Keratinocyte (primary cell): Measurements from ENCODE around the gene PLA2R1.

Source experiments
- CTCF ChIP-seq, 3 experiments: IDR thresholded peaks in 1 of 3; conservative IDR thresholded peaks in 1 of 3; optimal IDR thresholded peaks in 1 of 3; 2 replicates in 2 of 3; 3 replicates in 1 of 3; pipeline versions ENCODE3 to v1.5.1; 2011; ENCODE audit warnings: low read length in 3 of 3, mild to moderate bottlenecking in 3 of 3, moderate library complexity in 2 of 3, control low read depth in 1 of 3, inconsistent platforms in 1 of 3; ENCODE audit not compliant: insufficient read depth in 2 of 3; ENCODE audit errors: extremely low read depth in 1 of 3
- EZH2 ChIP-seq: IDR thresholded peaks from one replicate; pipeline ENCODE4 v1.6.1; 2012; ENCODE audit warnings: inconsistent platforms, mild to moderate bottlenecking, low read length, moderate library complexity

- TF ChIP-seq CTCF (optimal IDR thresholded peaks at IDR 0.05 in 1 of 3, IDR thresholded peaks at IDR 0.05 in 1 of 3, conservative IDR thresholded peaks at IDR 0.05 in 1 of 3; ENCODE audit: extremely low read depth in 1 of 3, insufficient read depth in 2 of 3, low read length in 3 of 3) = no peak
- no peak for TF ChIP-seq EZH2
These were observed 42.9 kb downstream of the PLA2R1 start for GRCh38 chr2:160019374-160020090.
